Keratinocyte (primary cell): ENCODE results near the gene BTBD10. TPM values are rescaled to one million over a fixed set of nuclear protein-coding genes. Genes with fewer than 3 reads are reported as not detected.

Source experiments
- DNase-seq: peaks from one replicate; pipeline ENCODE4 v3.0.0-alpha.2; 2011; ENCODE audit warnings: low read depth, missing footprints, low spot score
- FAIRE-seq: peaks from 2 replicates; lab custom pipeline; 2011; peaks lifted over from hg19 to GRCh38; lab: Jason Lieb, UNC
- H2AFZ ChIP-seq: 2 replicates; pipeline ENCODE4 v1.6.0; 2012; ENCODE audit warnings: low read length, control low read depth, inconsistent platforms; ENCODE audit not compliant: control insufficient read depth
- H3K27ac ChIP-seq: 2 replicates; pipeline ENCODE4 v1.5.1; 2011; ENCODE audit warnings: low read length; ENCODE audit not compliant: control insufficient read depth, insufficient read depth
- H3K27me3 ChIP-seq: 3 replicates; pipeline ENCODE4 v1.6.0; 2011; ENCODE audit warnings: low read length; ENCODE audit not compliant: control insufficient read depth, insufficient read depth; ENCODE audit errors: extremely low read depth
- H3K36me3 ChIP-seq, 2 experiments: 2 replicates in 1 of 2; 3 replicates in 1 of 2; pipeline ENCODE4 v1.5.1; 2011; ENCODE audit warnings: low read length in 2 of 2, mild to moderate bottlenecking in 1 of 2; ENCODE audit not compliant: control insufficient read depth in 2 of 2, insufficient read depth in 2 of 2; ENCODE audit errors: extremely low read depth in 1 of 2
- H3K4me1 ChIP-seq: 3 replicates; pipeline ENCODE4 v1.5.1; 2011; ENCODE audit warnings: low read length; ENCODE audit not compliant: control insufficient read depth, insufficient read depth; ENCODE audit errors: extremely low read depth
- H3K4me2 ChIP-seq: 3 replicates; pipeline ENCODE4 v1.6.0; 2011; ENCODE audit warnings: low read depth, low read length; ENCODE audit not compliant: control insufficient read depth, insufficient read depth; ENCODE audit errors: extremely low read depth
- H3K4me3 ChIP-seq, 3 experiments: fragments of 200-600 bp in 1 of 3; sonication (generic) in 1 of 3; 2 replicates in 2 of 3; 3 replicates in 1 of 3; pipeline ENCODE4 v1.5.1; 2011 to 2016; ENCODE audit warnings: low read length in 3 of 3, mild to moderate bottlenecking in 3 of 3, control low read depth in 2 of 3, inconsistent platforms in 1 of 3, low read depth in 1 of 3, mixed read lengths in 1 of 3, mixed run types in 1 of 3, moderate library complexity in 1 of 3; ENCODE audit not compliant: control insufficient read depth in 2 of 3, insufficient read depth in 2 of 3; ENCODE audit errors: extremely low read depth in 1 of 3
- H3K79me2 ChIP-seq: 2 replicates; pipeline ENCODE4 v1.6.0; 2012; ENCODE audit warnings: low read length; ENCODE audit not compliant: control insufficient read depth, insufficient read depth
- H3K9ac ChIP-seq: 3 replicates; pipeline ENCODE4 v1.6.0; 2011; ENCODE audit warnings: low read length; ENCODE audit not compliant: control insufficient read depth, insufficient read depth; ENCODE audit errors: extremely low read depth
- H3K9me1 ChIP-seq: 3 replicates; pipeline ENCODE4 v1.6.0; 2011; ENCODE audit warnings: low read length; ENCODE audit not compliant: control insufficient read depth, insufficient read depth; ENCODE audit errors: extremely low read depth
- H3K9me3 ChIP-seq: 2 replicates; pipeline ENCODE4 v1.5.1; 2012; ENCODE audit warnings: low read depth, low read length; ENCODE audit not compliant: control insufficient read depth
- H4K20me1 ChIP-seq: 3 replicates; pipeline ENCODE4 v1.6.0; 2011; ENCODE audit warnings: low read length; ENCODE audit not compliant: control insufficient read depth, insufficient read depth; ENCODE audit errors: extremely low read depth
- CTCF ChIP-seq, 3 experiments: IDR thresholded peaks in 1 of 3; conservative IDR thresholded peaks in 1 of 3; optimal IDR thresholded peaks in 1 of 3; 2 replicates in 2 of 3; 3 replicates in 1 of 3; pipeline versions ENCODE3 to v1.5.1; 2011; ENCODE audit warnings: low read length in 3 of 3, mild to moderate bottlenecking in 3 of 3, moderate library complexity in 2 of 3, control low read depth in 1 of 3, inconsistent platforms in 1 of 3; ENCODE audit not compliant: insufficient read depth in 2 of 3; ENCODE audit errors: extremely low read depth in 1 of 3
- EZH2 ChIP-seq: IDR thresholded peaks from one replicate; pipeline ENCODE4 v1.6.1; 2012; ENCODE audit warnings: inconsistent platforms, mild to moderate bottlenecking, low read length, moderate library complexity
- dilution Hi-C: fragments of 300-500 bp; cut with MboI; formaldehyde crosslinking; loops from one replicate; pipeline ENCODE4 v1.7.0; 2020; ENCODE audit warnings: low sequenced_read_pairs; ENCODE audit not compliant: extremely low pct_ligation_motif_present
- polyA plus RNA-seq, 5 experiments: library from polyadenylated mRNA; depleted of rRNA in 3 of 5; stranded (reverse) in 3 of 5; stranded (forward) in 1 of 5; unstranded in 1 of 5; fragments of >200 nt; gene quantifications; 1 replicate in 1 of 5; 2 replicates in 3 of 5; 3 replicates in 1 of 5; pipeline versions ENCODE4 v1.2.1 to v1.2.3, GENCODE V29; 2011 to 2012; ENCODE audit warnings: missing spikeins in 2 of 5, low read depth in 1 of 5, low replicate concordance in 1 of 5

Gene BTBD10
- polyA plus RNA-seq, 1 donor (not counting 4 experiments of a cell fraction or from before 2014, with no cell fraction given): 76.0 TPM

- H3K79me2 ChIP-seq: peaks cover 78% of the 10 kb centered on the region
- no peak overlapping the region for H3K27ac ChIP-seq
- H4K20me1 ChIP-seq: peaks cover 3% of the 10 kb centered on the region
- no peak for TF ChIP-seq EZH2
- no peak for TF ChIP-seq CTCF (optimal IDR thresholded peaks at IDR 0.05 in 1 of 3, IDR thresholded peaks at IDR 0.05 in 1 of 3, conservative IDR thresholded peaks at IDR 0.05 in 1 of 3; ENCODE audit: extremely low read depth in 1 of 3, insufficient read depth in 2 of 3, low read length in 3 of 3)
- no peaks in the 10 kb centered on the region for H3K36me3 ChIP-seq
- H3K9me3 ChIP-seq: no peaks in the 10 kb centered on the region
- H3K4me3 ChIP-seq: no peak overlapping the region
- peaks cover 9% of the 10 kb centered on the region for H3K4me1 ChIP-seq
- no peak for DNase-seq
- dilution Hi-C loops: no loop called here
- H2AFZ ChIP-seq: no peak overlapping the region
- no peaks in the 10 kb centered on the region for H3K27me3 ChIP-seq
- FAIRE-seq: no peak
- no peak overlapping the region for H3K4me2 ChIP-seq
- H3K9me1 ChIP-seq: no peaks in the 10 kb centered on the region
- no peak overlapping the region for H3K9ac ChIP-seq
These were observed 17.4 kb downstream of the BTBD10 start for GRCh38 chr11:13445588-13445987.

GRCh38 chr11:13440100-13440855 lies 22.7 kb downstream of the BTBD10 start:
- peak overlapping the region; percentile 92 for H3K4me2 ChIP-seq
- TF ChIP-seq CTCF (optimal IDR thresholded peaks at IDR 0.05 in 1 of 3, IDR thresholded peaks at IDR 0.05 in 1 of 3, conservative IDR thresholded peaks at IDR 0.05 in 1 of 3; ENCODE audit: extremely low read depth in 1 of 3, insufficient read depth in 2 of 3, low read length in 3 of 3) (no peak), EZH2 (no peak)
- H3K36me3 ChIP-seq: no peaks in the 10 kb centered on the region
- H3K4me3 ChIP-seq: peak overlapping the region in 2 of 3 experiments; percentile 43 to 60
- no peaks in the 10 kb centered on the region for H3K9me3 ChIP-seq
- FAIRE-seq: peak; percentile 92
- no peak for DNase-seq
- H4K20me1 ChIP-seq: no peaks in the 10 kb centered on the region
- H2AFZ ChIP-seq: peak overlapping the region; percentile 8
- H3K79me2 ChIP-seq: peaks cover 59% of the 10 kb centered on the region
- dilution Hi-C loops: no loop called here
- H3K9ac ChIP-seq: peak overlapping the region; percentile 64
- peak overlapping the region; percentile 81 for H3K27ac ChIP-seq
- no peaks in the 10 kb centered on the region for H3K27me3 ChIP-seq
- H3K9me1 ChIP-seq: no peaks in the 10 kb centered on the region
- H3K4me1 ChIP-seq: peaks cover 15% of the 10 kb centered on the region
